ENCODE data around the gene FCHSD1.
A peak's percentile ranks its signal among the peaks of the same experiment; 100 is the strongest.

Gene FCHSD1

GRCh38 chr5:141641634-141642267, 9.5 kb downstream of the FCHSD1 start:
- DNase-seq (ENCODE audit: low spot score) = no peak

- DNase-seq (ENCODE audit: low spot score) = no peak
Measured at GRCh38 chr5:141640698-141641097, 10.5 kb downstream of the FCHSD1 start.

GRCh38 chr5:141640051-141640415, 11.2 kb downstream of the FCHSD1 start:
- DNase-seq (ENCODE audit: low spot score) = no peak

GRCh38 chr5:141639357-141640050, 11.7 kb downstream of the FCHSD1 start:
- DNase-seq (ENCODE audit: low spot score) = no peak

GRCh38 chr5:141638771-141639170, 12.4 kb downstream of the FCHSD1 start:
- DNase-seq (ENCODE audit: low spot score) = no peak

- DNase-seq (ENCODE audit: low spot score) = peak; percentile 72
Measured at GRCh38 chr5:141637767-141638419, 13.3 kb downstream of the FCHSD1 start.

- DNase-seq (ENCODE audit: low spot score) = peak; percentile 50
Measured at GRCh38 chr5:141637123-141637766, 14.0 kb downstream of the FCHSD1 start.

GRCh38 chr5:141636413-141637122, 14.7 kb downstream of the FCHSD1 start, which contains the start of the genes HDAC3 and RELL2:
Gene HDAC3 (minus strand): TSS chr5:141636849. CDS start chr5:141636790, 59 bp downstream.
Gene RELL2 (plus strand): TSS chr5:141636997. CDS start chr5:141638226, 1,229 bp downstream.
- peak; percentile 89 for DNase-seq (ENCODE audit: low spot score)

- DNase-seq (ENCODE audit: low spot score) = no peak
Measured at GRCh38 chr5:141636106-141636412, 15.2 kb downstream of the FCHSD1 start.

- DNase-seq (ENCODE audit: low spot score) = no peak
Measured at GRCh38 chr5:141635646-141636045, 15.6 kb downstream of the FCHSD1 start.

GRCh38 chr5:141634720-141635119, 16.5 kb downstream of the FCHSD1 start:
- no peak for DNase-seq (ENCODE audit: low spot score)

- no peak for DNase-seq (ENCODE audit: low spot score)
Measured at GRCh38 chr5:141633871-141634561, 17.2 kb downstream of the FCHSD1 start.

- DNase-seq (ENCODE audit: low spot score) = no peak
Measured at GRCh38 chr5:141632650-141633049, 18.6 kb downstream of the FCHSD1 start.

GRCh38 chr5:141630570-141631140, 20.6 kb downstream of the FCHSD1 start:
- DNase-seq (ENCODE audit: low spot score) = no peak

- no peak for DNase-seq (ENCODE audit: low spot score)
Measured at GRCh38 chr5:141628175-141628788, 22.9 kb downstream of the FCHSD1 start.

GRCh38 chr5:141623611-141624010, 27.6 kb downstream of the FCHSD1 start:
- no peak for DNase-seq (ENCODE audit: low spot score)

- no peak for DNase-seq (ENCODE audit: low spot score)
Measured at GRCh38 chr5:141623186-141623585, 28.0 kb downstream of the FCHSD1 start.

- DNase-seq (ENCODE audit: low spot score) = peak; percentile 96
Measured at GRCh38 chr5:141618804-141619554, 32.2 kb downstream of the FCHSD1 start, which contains the start of gene DIAPH1. Gene DIAPH1 (minus strand): TSS chr5:141619000. CDS start chr5:141618914, 86 bp downstream.

- peak; percentile 68 for DNase-seq (ENCODE audit: low spot score)
Measured at GRCh38 chr5:141618030-141618803, 33.0 kb downstream of the FCHSD1 start.

Measured in SK-N-DZ (cell line).